Activated naive CD8-positive, alpha-beta T cell treated with anti-CD3 and anti-CD28 coated beads for 36 hours (primary cell): Measurements from ENCODE around the gene KMT2D. TPM values are rescaled to one million over a fixed set of nuclear protein-coding genes. Genes with fewer than 3 reads are reported as not detected.

Experiments used
- DNase-seq: peaks from one replicate; pipeline ENCODE4 v3.0.0; 2021
- H3K27ac Mint-ChIP-seq: one replicate; pipeline ENCODE4 v1.8.0; 2022; ENCODE audit warnings: mild to moderate bottlenecking, moderate library complexity, mixed read lengths
- H3K27me3 Mint-ChIP-seq: one replicate; pipeline ENCODE4 v1.8.0; 2022; ENCODE audit warnings: mild to moderate bottlenecking, mixed read lengths
- H3K36me3 Mint-ChIP-seq: one replicate; pipeline ENCODE4 v1.8.0; 2021; ENCODE audit warnings: mild to moderate bottlenecking, mixed read lengths
- H3K4me1 Mint-ChIP-seq: one replicate; pipeline ENCODE4 v1.8.0; 2021; ENCODE audit warnings: mixed read lengths
- H3K4me3 Mint-ChIP-seq: one replicate; pipeline ENCODE4 v1.8.0; 2022; ENCODE audit warnings: mild to moderate bottlenecking, moderate library complexity, mixed read lengths
- H3K9me3 Mint-ChIP-seq: one replicate; pipeline ENCODE4 v1.8.0; 2022; ENCODE audit warnings: mixed read lengths
- total RNA-seq, 2 experiments: library from RNA; stranded (reverse); gene quantifications; one replicate each; pipeline ENCODE4 v1.2.3, GENCODE V29; 2021

Gene KMT2D
- total RNA-seq, 2 experiments from 2014 or later: 45.3 to 47.5 TPM

- H3K27ac Mint-ChIP-seq: no peak overlapping the region
- peaks cover 13% of the 10 kb centered on the region for H3K36me3 Mint-ChIP-seq
- H3K4me1 Mint-ChIP-seq: no peaks in the 10 kb centered on the region
- H3K27me3 Mint-ChIP-seq: no peaks in the 10 kb centered on the region
- no peaks in the 10 kb centered on the region for H3K9me3 Mint-ChIP-seq
- no peak for DNase-seq
- no peak overlapping the region for H3K4me3 Mint-ChIP-seq
These were observed 23.3 kb downstream of the KMT2D start for GRCh38 chr12:49037111-49037946.

GRCh38 chr12:49036029-49036428 lies 24.6 kb downstream of the KMT2D start:
- no peak for DNase-seq
- H3K27me3 Mint-ChIP-seq: no peaks in the 10 kb centered on the region
- H3K36me3 Mint-ChIP-seq: peaks cover 13% of the 10 kb centered on the region
- H3K4me3 Mint-ChIP-seq: no peak overlapping the region
- H3K9me3 Mint-ChIP-seq: no peaks in the 10 kb centered on the region
- H3K4me1 Mint-ChIP-seq: no peaks in the 10 kb centered on the region
- H3K27ac Mint-ChIP-seq: no peak overlapping the region

GRCh38 chr12:49034286-49034622 lies 26.3 kb downstream of the KMT2D start:
- H3K27ac Mint-ChIP-seq: no peak overlapping the region
- no peaks in the 10 kb centered on the region for H3K27me3 Mint-ChIP-seq
- DNase-seq: no peak
- no peaks in the 10 kb centered on the region for H3K9me3 Mint-ChIP-seq
- peaks cover 9% of the 10 kb centered on the region for H3K36me3 Mint-ChIP-seq
- no peak overlapping the region for H3K4me3 Mint-ChIP-seq
- no peaks in the 10 kb centered on the region for H3K4me1 Mint-ChIP-seq

- no peaks in the 10 kb centered on the region for H3K27me3 Mint-ChIP-seq
- DNase-seq: no peak
- H3K36me3 Mint-ChIP-seq: peaks cover 12% of the 10 kb centered on the region
- H3K4me3 Mint-ChIP-seq: no peak overlapping the region
- no peak overlapping the region for H3K27ac Mint-ChIP-seq
- H3K4me1 Mint-ChIP-seq: no peaks in the 10 kb centered on the region
- H3K9me3 Mint-ChIP-seq: no peaks in the 10 kb centered on the region
These were observed 26.8 kb downstream of the KMT2D start for GRCh38 chr12:49033611-49034285.

DNA sequence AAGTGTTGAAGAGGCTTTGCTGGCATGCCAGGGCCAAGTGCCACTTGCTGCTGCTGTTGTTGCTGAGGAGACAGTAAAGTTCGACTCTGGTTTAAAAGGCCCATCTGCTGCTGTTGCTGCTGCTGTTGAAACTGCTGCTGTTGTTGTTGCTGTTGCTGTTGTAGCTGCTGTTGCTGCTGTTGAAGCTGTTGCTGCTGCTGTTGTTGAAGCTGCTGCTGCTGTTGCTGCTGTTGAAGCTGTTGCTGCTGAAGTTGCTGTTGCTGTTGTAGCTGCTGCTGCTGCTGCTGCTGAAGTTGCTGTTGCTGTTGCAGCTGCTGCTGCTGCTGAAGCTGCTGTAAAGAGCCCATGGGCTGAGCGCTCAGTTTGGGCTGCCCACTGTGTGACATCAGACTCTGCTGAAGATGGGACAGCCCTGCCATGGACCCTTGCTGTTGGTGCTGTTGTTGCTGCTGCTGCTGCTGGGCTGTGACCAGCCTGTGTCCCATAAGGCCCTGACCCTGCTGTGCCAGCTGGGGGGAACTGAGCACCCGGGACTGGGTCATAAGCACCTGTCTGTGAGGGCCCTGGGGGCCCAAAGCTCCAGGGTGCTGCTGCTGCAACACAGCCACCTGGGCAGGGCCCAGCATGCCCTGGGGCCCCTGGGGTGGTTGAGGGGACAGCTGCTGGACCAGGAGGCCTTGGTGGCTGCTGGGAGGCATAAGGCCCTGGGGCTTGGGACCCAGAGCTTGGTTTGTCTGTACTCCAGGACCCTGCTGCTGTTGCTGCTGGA lies 27.7 kb downstream of the KMT2D start:
- DNase-seq: no peak
- Mint-ChIP-seq H3K9me3 (no peaks in the 10 kb centered on the region), H3K27me3 (no peaks in the 10 kb centered on the region), H3K4me1 (no peaks in the 10 kb centered on the region), H3K27ac (no peak overlapping the region), H3K36me3 (peaks cover 16% of the 10 kb centered on the region), H3K4me3 (no peak overlapping the region)

GRCh38 chr12:49032276-49032675 lies 28.3 kb downstream of the KMT2D start:
- Mint-ChIP-seq H3K4me3 (no peak overlapping the region), H3K27me3 (no peaks in the 10 kb centered on the region), H3K4me1 (no peaks in the 10 kb centered on the region), H3K27ac (no peak overlapping the region), H3K36me3 (peaks cover 14% of the 10 kb centered on the region), H3K9me3 (no peaks in the 10 kb centered on the region)
- DNase-seq: no peak

DNA sequence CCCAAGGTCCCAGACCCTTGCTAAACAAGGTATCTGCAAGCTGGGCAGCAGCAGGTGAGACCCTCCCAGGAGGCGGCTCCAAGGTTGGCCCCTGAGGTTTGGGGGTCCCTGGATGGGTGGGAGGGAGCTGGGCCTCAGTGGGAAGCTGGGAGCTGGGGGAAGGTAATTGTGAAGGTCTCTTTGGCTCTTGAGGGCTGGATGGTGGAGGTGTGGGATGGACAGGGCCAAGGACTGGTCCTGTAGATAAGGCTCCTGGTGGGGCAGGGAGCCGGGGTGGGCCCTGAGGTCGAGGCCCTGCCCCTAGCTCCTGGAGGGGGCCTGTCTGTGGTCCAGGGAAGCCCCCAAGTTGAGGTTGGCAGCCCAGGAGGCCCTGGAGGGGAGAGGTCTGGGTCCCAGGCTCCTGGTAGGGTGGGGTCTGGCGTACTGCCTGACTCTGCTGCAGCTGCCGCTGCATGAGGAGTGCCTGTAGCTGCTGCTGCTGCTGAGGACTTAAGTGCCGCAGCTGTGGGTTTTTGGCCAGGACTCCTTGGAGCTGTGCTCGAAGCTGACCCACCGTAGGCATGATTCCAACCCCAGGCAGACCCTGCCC lies 28.9 kb downstream of the KMT2D start:
- H3K4me3 Mint-ChIP-seq: no peak overlapping the region
- no peak overlapping the region for H3K27ac Mint-ChIP-seq
- no peaks in the 10 kb centered on the region for H3K4me1 Mint-ChIP-seq
- DNase-seq: no peak
- no peaks in the 10 kb centered on the region for H3K9me3 Mint-ChIP-seq
- H3K27me3 Mint-ChIP-seq: no peaks in the 10 kb centered on the region
- H3K36me3 Mint-ChIP-seq: peaks cover 13% of the 10 kb centered on the region

GRCh38 chr12:49030714-49031572 lies 29.7 kb downstream of the KMT2D start:
- no peaks in the 10 kb centered on the region for H3K9me3 Mint-ChIP-seq
- H3K27me3 Mint-ChIP-seq: no peaks in the 10 kb centered on the region
- no peak overlapping the region for H3K27ac Mint-ChIP-seq
- no peak overlapping the region for H3K4me3 Mint-ChIP-seq
- H3K4me1 Mint-ChIP-seq: peaks cover under 1% of the 10 kb centered on the region
- DNase-seq: no peak
- H3K36me3 Mint-ChIP-seq: peaks cover 13% of the 10 kb centered on the region

- Mint-ChIP-seq H3K4me1 (peaks cover 5% of the 10 kb centered on the region), H3K27ac (no peak overlapping the region), H3K36me3 (peaks cover 13% of the 10 kb centered on the region), H3K27me3 (no peaks in the 10 kb centered on the region), H3K9me3 (no peaks in the 10 kb centered on the region), H3K4me3 (no peak overlapping the region)
- no peak for DNase-seq
These were observed 30.5 kb downstream of the KMT2D start for GRCh38 chr12:49030119-49030518.

GRCh38 chr12:49028666-49029275 lies 31.8 kb downstream of the KMT2D start:
- peaks cover 15% of the 10 kb centered on the region for H3K36me3 Mint-ChIP-seq
- H3K27ac Mint-ChIP-seq: no peak overlapping the region
- peaks cover 5% of the 10 kb centered on the region for H3K4me1 Mint-ChIP-seq

GRCh38 chr12:49027846-49028555 lies 32.6 kb downstream of the KMT2D start:
- no peak overlapping the region for H3K27ac Mint-ChIP-seq

More at GRCh38 chr12:49028666-49029275, 31.8 kb downstream of the KMT2D start:
- Mint-ChIP-seq H3K27me3 (no peaks in the 10 kb centered on the region), H3K4me3 (no peak overlapping the region), H3K9me3 (no peaks in the 10 kb centered on the region)
- DNase-seq: no peak

GRCh38 chr12:49026678-49027480 lies 33.7 kb downstream of the KMT2D start:
- Mint-ChIP-seq H3K27me3 (no peaks in the 10 kb centered on the region), H3K9me3 (no peaks in the 10 kb centered on the region), H3K36me3 (peaks cover 12% of the 10 kb centered on the region), H3K27ac (no peak overlapping the region), H3K4me1 (peaks cover 5% of the 10 kb centered on the region), H3K4me3 (no peak overlapping the region)
- DNase-seq: no peak

More at GRCh38 chr12:49027846-49028555, 32.6 kb downstream of the KMT2D start:
- Mint-ChIP-seq H3K36me3 (peaks cover 15% of the 10 kb centered on the region), H3K27me3 (no peaks in the 10 kb centered on the region), H3K9me3 (no peaks in the 10 kb centered on the region), H3K4me3 (no peak overlapping the region), H3K4me1 (peaks cover 5% of the 10 kb centered on the region)
- no peak for DNase-seq

GRCh38 chr12:49026101-49026500 lies 34.5 kb downstream of the KMT2D start:
- no peaks in the 10 kb centered on the region for H3K27me3 Mint-ChIP-seq
- no peak overlapping the region for H3K27ac Mint-ChIP-seq
- DNase-seq: no peak
- peaks cover 5% of the 10 kb centered on the region for H3K4me1 Mint-ChIP-seq
- H3K4me3 Mint-ChIP-seq: no peak overlapping the region
- H3K9me3 Mint-ChIP-seq: no peaks in the 10 kb centered on the region
- H3K36me3 Mint-ChIP-seq: peaks cover 12% of the 10 kb centered on the region
